SK-N-SH treated with all-trans-retinoic acid at 6 μM for 48 hours (cell line): ENCODE measurements around the gene HERC2.

ENCODE experiments used
- ATAC-seq: fragments of 200-7000 bp; cut with Tn5 transposase; 3 replicates; pipeline ENCODE4 v1.9.1; 2020; ENCODE audit warnings: mild to moderate bottlenecking, moderate library complexity
- ARNTL ChIP-seq: fragments of 450-650 bp; formaldehyde crosslinking; IDR thresholded peaks from 2 replicates; pipeline ENCODE4 v1.5.0; 2020; ENCODE audit warnings: low read depth, mild to moderate bottlenecking, moderate library complexity, borderline replicate concordance
- CSDC2 ChIP-seq: fragments of 250-450 bp; sonication (Bioruptor Pico); IDR thresholded peaks from 2 replicates; pipeline ENCODE4 v1.5.0; 2020; ENCODE audit warnings: mild to moderate bottlenecking, moderate library complexity
- GLIS3 ChIP-seq: fragments of 250-450 bp; sonication (Bioruptor Pico); IDR thresholded peaks from 2 replicates; pipeline ENCODE4 v1.5.0; 2020; ENCODE audit warnings: mild to moderate bottlenecking, moderate library complexity
- ISL1 ChIP-seq: fragments of 250-450 bp; sonication (Bioruptor Pico); IDR thresholded peaks from 2 replicates; pipeline ENCODE4 v2.1.2; 2022; ENCODE audit warnings: mild to moderate bottlenecking, moderate library complexity
- OSR1 ChIP-seq: fragments of 250-450 bp; sonication (Bioruptor Pico); IDR thresholded peaks from 2 replicates; pipeline ENCODE4 v1.8.0; 2022; ENCODE audit warnings: moderate library complexity, mild to moderate bottlenecking, inconsistent platforms
- PPARA ChIP-seq: fragments of 250-450 bp; sonication (Bioruptor Pico); IDR thresholded peaks from 2 replicates; pipeline ENCODE4 v1.5.0; 2020; ENCODE audit warnings: mild to moderate bottlenecking, borderline replicate concordance
- RARB ChIP-seq: fragments of 250-450 bp; sonication (Bioruptor Pico); IDR thresholded peaks from 2 replicates; pipeline ENCODE4 v1.8.0; 2021; ENCODE audit warnings: mild to moderate bottlenecking, moderate library complexity
- SNAI2 ChIP-seq: fragments of 250-450 bp; sonication (Bioruptor Pico); IDR thresholded peaks from 2 replicates; pipeline ENCODE4 v1.5.0; 2020; ENCODE audit warnings: mild to moderate bottlenecking, moderate library complexity
- TCF4 ChIP-seq: fragments of 250-450 bp; sonication (Bioruptor Pico); IDR thresholded peaks from 2 replicates; pipeline ENCODE4 v1.8.0; 2021; ENCODE audit warnings: mild to moderate bottlenecking, moderate library complexity, borderline replicate concordance
- TOX ChIP-seq: fragments of 250-450 bp; sonication (Bioruptor Pico); IDR thresholded peaks from 2 replicates; pipeline ENCODE4 v1.8.0; 2021; ENCODE audit warnings: mild to moderate bottlenecking, moderate library complexity, borderline replicate concordance
- ZC3H10 ChIP-seq: fragments of 250-450 bp; sonication (Bioruptor Pico); IDR thresholded peaks from 2 replicates; pipeline ENCODE4 v1.5.1; 2021; ENCODE audit warnings: mild to moderate bottlenecking, moderate library complexity
- ZFP3 ChIP-seq: fragments of 250-450 bp; sonication (Bioruptor Pico); IDR thresholded peaks from 2 replicates; pipeline ENCODE4 v1.5.0; 2020; ENCODE audit warnings: mild to moderate bottlenecking, moderate library complexity
- ZNF565 ChIP-seq: fragments of 450-650 bp; formaldehyde crosslinking; conservative IDR thresholded peaks from 2 replicates; pipeline ENCODE4 v1.5.0; 2020; ENCODE audit warnings: low read depth, mild to moderate bottlenecking, moderate library complexity
- ZNF70 ChIP-seq: fragments of 450-650 bp; formaldehyde crosslinking; IDR thresholded peaks from 2 replicates; pipeline ENCODE4 v1.5.0; 2020; ENCODE audit warnings: mild to moderate bottlenecking, moderate library complexity
- ZNF8 ChIP-seq: fragments of 450-650 bp; formaldehyde crosslinking; IDR thresholded peaks from 2 replicates; pipeline ENCODE4 v1.5.0; 2020; ENCODE audit warnings: mild to moderate bottlenecking, moderate library complexity
- TF ChIP-seq, protein P1 (sequence below): fragments of 250-450 bp; sonication (Bioruptor Pico); IDR thresholded peaks from 2 replicates; pipeline ENCODE4 v1.5.0; 2020; ENCODE audit warnings: mild to moderate bottlenecking, moderate library complexity
- TF ChIP-seq, protein P2 (sequence below): fragments of 250-450 bp; sonication (Bioruptor Pico); IDR thresholded peaks from 2 replicates; pipeline ENCODE4 v1.8.0; 2020; ENCODE audit warnings: mild to moderate bottlenecking, moderate library complexity, borderline replicate concordance
- TF ChIP-seq, protein P3 (sequence below): fragments of 250-450 bp; sonication (Bioruptor Pico); IDR thresholded peaks from 2 replicates; pipeline ENCODE4 v1.8.0; 2021; ENCODE audit warnings: low read depth, mild to moderate bottlenecking, moderate library complexity, borderline replicate concordance

Gene HERC2

DNA sequence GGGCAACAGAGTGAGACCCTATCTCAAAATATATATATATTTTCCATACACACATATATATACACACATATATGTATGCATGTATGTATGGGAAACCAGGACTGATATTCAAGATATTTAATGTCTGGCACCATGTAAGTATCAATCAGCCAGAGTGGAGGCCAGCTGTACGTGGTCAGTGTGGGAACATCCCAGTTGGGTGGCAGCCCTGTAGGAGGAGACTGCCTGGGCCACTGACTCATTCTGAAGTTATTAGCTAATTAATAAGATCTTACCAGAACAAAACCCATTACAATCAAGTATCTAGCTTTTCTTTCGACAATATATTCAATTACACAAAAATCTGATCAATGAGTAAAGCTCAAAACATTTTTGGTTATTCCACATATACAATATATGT is 137.8 kb downstream of the HERC2 start (continued):
- TF ChIP-seq, protein P1, sequence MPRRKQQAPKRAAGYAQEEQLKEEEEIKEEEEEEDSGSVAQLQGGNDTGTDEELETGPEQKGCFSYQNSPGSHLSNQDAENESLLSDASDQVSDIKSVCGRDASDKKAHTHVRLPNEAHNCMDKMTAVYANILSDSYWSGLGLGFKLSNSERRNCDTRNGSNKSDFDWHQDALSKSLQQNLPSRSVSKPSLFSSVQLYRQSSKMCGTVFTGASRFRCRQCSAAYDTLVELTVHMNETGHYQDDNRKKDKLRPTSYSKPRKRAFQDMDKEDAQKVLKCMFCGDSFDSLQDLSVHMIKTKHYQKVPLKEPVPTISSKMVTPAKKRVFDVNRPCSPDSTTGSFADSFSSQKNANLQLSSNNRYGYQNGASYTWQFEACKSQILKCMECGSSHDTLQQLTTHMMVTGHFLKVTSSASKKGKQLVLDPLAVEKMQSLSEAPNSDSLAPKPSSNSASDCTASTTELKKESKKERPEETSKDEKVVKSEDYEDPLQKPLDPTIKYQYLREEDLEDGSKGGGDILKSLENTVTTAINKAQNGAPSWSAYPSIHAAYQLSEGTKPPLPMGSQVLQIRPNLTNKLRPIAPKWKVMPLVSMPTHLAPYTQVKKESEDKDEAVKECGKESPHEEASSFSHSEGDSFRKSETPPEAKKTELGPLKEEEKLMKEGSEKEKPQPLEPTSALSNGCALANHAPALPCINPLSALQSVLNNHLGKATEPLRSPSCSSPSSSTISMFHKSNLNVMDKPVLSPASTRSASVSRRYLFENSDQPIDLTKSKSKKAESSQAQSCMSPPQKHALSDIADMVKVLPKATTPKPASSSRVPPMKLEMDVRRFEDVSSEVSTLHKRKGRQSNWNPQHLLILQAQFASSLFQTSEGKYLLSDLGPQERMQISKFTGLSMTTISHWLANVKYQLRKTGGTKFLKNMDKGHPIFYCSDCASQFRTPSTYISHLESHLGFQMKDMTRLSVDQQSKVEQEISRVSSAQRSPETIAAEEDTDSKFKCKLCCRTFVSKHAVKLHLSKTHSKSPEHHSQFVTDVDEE (CRISPR knock-in tag): no peak
- TF ChIP-seq ZNF565 (CRISPR knock-in tag) (no peak), GLIS3 (CRISPR knock-in tag) (no peak), ARNTL (CRISPR knock-in tag) (no peak)
- TF ChIP-seq, protein P2, sequence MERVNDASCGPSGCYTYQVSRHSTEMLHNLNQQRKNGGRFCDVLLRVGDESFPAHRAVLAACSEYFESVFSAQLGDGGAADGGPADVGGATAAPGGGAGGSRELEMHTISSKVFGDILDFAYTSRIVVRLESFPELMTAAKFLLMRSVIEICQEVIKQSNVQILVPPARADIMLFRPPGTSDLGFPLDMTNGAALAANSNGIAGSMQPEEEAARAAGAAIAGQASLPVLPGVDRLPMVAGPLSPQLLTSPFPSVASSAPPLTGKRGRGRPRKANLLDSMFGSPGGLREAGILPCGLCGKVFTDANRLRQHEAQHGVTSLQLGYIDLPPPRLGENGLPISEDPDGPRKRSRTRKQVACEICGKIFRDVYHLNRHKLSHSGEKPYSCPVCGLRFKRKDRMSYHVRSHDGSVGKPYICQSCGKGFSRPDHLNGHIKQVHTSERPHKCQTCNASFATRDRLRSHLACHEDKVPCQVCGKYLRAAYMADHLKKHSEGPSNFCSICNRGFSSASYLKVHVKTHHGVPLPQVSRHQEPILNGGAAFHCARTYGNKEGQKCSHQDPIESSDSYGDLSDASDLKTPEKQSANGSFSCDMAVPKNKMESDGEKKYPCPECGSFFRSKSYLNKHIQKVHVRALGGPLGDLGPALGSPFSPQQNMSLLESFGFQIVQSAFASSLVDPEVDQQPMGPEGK (CRISPR knock-in tag): no peak

DNA sequence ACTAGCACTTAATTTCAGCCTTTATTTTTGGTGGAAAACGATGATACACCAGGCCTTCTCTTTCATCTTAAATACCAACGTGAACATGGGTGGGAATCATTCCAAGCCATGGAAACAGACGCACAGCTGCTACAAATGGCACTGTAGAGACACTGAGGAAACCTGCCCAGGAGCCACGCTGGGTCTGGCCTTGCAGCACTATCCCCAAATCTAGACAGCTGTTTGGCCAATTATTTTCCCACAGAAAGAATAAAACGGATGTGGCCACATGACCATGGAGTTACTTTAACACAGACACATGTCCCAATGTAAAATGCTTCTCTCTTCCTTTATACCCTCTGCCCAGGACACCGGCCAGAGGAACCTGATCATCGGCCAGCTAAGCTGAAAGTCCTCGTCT is 139.2 kb downstream of the HERC2 start:
- TF ChIP-seq, protein P1 (CRISPR knock-in tag): no peak
- TF ChIP-seq ZFP3 (CRISPR knock-in tag) (no peak), ZC3H10 (CRISPR knock-in tag) (no peak), ZNF8 (CRISPR knock-in tag) (no peak), OSR1 (CRISPR knock-in tag) (no peak), TOX (CRISPR knock-in tag) (no peak), ARNTL (CRISPR knock-in tag) (no peak), RARB (no peak), SNAI2 (CRISPR knock-in tag) (no peak), ZNF70 (CRISPR knock-in tag) (no peak), CSDC2 (CRISPR knock-in tag) (no peak), PPARA (CRISPR knock-in tag) (no peak), ISL1 (no peak), ZNF565 (CRISPR knock-in tag) (no peak), TCF4 (no peak)
- TF ChIP-seq, protein P2 (CRISPR knock-in tag): no peak

DNA sequence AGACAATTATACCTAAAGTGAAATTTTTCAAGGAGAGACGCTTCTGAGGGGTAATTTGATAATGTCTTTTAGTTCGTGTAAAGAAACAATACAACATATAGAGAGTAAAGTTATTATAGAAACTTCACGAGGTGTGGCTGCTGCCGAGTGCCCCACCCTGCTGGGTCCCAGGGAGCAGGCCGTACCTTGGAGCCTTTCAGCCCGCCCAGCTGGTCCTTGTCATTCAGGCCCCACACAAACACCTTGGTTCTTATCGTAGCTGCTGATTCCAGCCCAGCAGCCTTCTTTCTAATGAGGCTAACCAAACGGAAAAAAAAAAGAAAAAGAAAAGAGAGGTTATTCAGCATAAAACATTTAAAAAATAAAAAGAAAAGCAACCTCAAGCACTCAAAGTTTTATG is 139.8 kb downstream of the HERC2 start:
- no peak for ATAC-seq
- TF ChIP-seq PPARA (CRISPR knock-in tag): no peak
- TF ChIP-seq, protein P3, sequence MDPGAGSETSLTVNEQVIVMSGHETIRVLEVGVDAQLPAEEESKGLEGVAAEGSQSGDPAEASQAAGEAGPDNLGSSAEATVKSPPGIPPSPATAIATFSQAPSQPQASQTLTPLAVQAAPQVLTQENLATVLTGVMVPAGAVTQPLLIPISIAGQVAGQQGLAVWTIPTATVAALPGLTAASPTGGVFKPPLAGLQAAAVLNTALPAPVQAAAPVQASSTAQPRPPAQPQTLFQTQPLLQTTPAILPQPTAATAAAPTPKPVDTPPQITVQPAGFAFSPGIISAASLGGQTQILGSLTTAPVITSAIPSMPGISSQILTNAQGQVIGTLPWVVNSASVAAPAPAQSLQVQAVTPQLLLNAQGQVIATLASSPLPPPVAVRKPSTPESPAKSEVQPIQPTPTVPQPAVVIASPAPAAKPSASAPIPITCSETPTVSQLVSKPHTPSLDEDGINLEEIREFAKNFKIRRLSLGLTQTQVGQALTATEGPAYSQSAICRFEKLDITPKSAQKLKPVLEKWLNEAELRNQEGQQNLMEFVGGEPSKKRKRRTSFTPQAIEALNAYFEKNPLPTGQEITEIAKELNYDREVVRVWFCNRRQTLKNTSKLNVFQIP: no peak
- TF ChIP-seq, protein P1 (CRISPR knock-in tag): no peak

More for the DNA sequence above, 139.2 kb downstream of the HERC2 start:
- no peak for ATAC-seq
